ENCODE measurements around the gene MCM8.

DNA sequence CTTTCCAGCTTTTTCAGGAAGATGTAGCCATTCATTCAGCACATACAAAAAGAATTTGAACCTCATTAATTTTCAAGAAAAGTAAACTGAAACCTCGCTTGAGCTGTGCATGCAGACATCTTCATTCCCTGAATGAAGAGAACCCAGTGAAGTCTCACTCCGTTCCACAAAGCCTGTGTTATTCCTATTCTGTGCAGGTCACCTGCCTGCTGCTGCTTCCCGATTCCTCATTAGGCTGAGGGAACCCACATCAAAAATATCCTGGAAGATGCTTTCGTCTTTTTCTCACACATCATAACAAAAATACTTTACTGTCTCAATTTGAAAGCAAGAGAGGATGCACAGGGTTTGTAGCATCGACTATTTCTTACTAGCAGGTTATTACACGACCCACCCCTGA, 40.3 kb upstream of the MCM8 start:
- TF ChIP-seq POLR2A (IDR thresholded peaks at IDR 0.05; ENCODE audit: low read length) (no peak), GATA1 (IDR thresholded peaks at IDR 0.05; ENCODE audit: low read depth, low read length) (no peak)

All from erythroblast (primary cell).